RWPE1 (cell line): ENCODE results near the gene CHCHD6.

Source experiments
- CTCF ChIA-PET: fragments of 350-600 bp; sonication (Branson Sonifier 250); formaldehyde crosslinking; extraction: SDS; loops from one replicate; lab custom pipeline; 2021; lab: Yijun Ruan, JAX
- POLR2A ChIA-PET: fragments of 400-600 bp; formaldehyde crosslinking; extraction: SDS; loops from one replicate; lab custom pipeline; 2020; ENCODE audit warnings: antibody characterized with exemption; ENCODE audit not compliant: low non-redundant PET; lab: Yijun Ruan, JAX
- DNase-seq: peaks from one replicate; pipeline ENCODE4 v3.0.0; 2012; ENCODE audit warnings: low spot score
- H3K27ac ChIP-seq: fragments of 450-650 bp; 2 replicates; pipeline ENCODE4 v1.5.1; 2017
- TF ChIP-seq, protein P1 (sequence below): fragments of 450-650 bp; conservative IDR thresholded peaks from 2 replicates; pipeline ENCODE4 v1.5.1; 2017; ENCODE audit warnings: low read depth, mild to moderate bottlenecking

The CHCHD6 gene

DNA sequence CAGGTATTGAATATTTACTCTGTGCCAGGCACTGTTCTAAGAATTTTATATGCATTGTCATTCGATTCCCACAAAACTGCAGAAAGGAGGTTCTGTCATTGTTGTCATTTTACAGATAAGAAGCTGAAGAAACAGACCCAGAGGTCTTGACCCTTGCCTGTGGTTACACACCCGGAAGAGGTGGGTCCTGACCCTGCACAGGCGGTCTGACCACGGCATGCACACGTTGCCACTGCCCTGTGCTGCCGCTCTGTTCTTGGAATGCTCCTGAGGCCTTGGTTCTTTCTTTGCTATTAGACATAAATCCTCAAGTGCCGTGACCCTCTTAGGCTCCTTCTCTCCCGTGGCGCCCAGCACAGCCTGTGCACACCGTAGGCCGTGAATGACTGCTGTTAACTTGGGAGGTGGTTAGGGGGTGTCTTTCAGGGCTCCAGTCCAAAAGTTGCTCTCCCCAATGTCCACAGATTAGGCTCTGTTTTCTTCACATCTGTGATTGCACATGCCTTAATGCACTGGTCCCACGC, 204.8 kb downstream of the CHCHD6 start:
- TF ChIP-seq, protein P1, sequence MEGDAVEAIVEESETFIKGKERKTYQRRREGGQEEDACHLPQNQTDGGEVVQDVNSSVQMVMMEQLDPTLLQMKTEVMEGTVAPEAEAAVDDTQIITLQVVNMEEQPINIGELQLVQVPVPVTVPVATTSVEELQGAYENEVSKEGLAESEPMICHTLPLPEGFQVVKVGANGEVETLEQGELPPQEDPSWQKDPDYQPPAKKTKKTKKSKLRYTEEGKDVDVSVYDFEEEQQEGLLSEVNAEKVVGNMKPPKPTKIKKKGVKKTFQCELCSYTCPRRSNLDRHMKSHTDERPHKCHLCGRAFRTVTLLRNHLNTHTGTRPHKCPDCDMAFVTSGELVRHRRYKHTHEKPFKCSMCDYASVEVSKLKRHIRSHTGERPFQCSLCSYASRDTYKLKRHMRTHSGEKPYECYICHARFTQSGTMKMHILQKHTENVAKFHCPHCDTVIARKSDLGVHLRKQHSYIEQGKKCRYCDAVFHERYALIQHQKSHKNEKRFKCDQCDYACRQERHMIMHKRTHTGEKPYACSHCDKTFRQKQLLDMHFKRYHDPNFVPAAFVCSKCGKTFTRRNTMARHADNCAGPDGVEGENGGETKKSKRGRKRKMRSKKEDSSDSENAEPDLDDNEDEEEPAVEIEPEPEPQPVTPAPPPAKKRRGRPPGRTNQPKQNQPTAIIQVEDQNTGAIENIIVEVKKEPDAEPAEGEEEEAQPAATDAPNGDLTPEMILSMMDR: no peak
- ChIA-PET POLR2A (interaction anchor here (0.5 kb wide), 1 partner anchor 178 kb away, joined by 4 read pairs; no protein-coding TSS in a partner anchor), CTCF (interaction anchor here (1.1 kb wide), 1 partner anchor 53 kb away, joined by 3 read pairs; no protein-coding TSS in a partner anchor)
- no peak for DNase-seq
- H3K27ac ChIP-seq: peak overlapping the region; percentile 46

DNA sequence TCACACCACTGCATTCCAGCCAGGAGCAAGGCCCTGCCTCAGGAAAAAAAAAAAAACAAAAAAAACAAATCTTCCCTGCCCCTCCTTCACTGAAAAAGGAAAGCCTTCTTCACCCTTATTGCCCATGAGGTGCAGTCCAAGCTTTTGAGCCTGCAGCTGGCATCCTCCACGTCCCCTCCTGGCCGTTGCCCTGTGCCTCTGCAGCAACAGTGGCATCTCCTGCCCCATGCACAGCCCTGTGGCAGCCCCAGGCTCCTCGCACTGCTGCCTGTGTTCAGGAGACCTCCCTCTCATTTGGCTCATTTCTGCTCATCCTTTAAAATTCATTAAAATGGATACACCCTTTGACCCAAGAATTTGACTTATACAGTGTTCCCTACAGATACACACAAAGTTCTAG, 206.2 kb downstream of the CHCHD6 start:
- peak overlapping the region; percentile 97 for H3K27ac ChIP-seq
- TF ChIP-seq, protein P1: no peak
- ChIA-PET POLR2A (no interaction called here), CTCF (no interaction called here)
- no peak for DNase-seq

DNA sequence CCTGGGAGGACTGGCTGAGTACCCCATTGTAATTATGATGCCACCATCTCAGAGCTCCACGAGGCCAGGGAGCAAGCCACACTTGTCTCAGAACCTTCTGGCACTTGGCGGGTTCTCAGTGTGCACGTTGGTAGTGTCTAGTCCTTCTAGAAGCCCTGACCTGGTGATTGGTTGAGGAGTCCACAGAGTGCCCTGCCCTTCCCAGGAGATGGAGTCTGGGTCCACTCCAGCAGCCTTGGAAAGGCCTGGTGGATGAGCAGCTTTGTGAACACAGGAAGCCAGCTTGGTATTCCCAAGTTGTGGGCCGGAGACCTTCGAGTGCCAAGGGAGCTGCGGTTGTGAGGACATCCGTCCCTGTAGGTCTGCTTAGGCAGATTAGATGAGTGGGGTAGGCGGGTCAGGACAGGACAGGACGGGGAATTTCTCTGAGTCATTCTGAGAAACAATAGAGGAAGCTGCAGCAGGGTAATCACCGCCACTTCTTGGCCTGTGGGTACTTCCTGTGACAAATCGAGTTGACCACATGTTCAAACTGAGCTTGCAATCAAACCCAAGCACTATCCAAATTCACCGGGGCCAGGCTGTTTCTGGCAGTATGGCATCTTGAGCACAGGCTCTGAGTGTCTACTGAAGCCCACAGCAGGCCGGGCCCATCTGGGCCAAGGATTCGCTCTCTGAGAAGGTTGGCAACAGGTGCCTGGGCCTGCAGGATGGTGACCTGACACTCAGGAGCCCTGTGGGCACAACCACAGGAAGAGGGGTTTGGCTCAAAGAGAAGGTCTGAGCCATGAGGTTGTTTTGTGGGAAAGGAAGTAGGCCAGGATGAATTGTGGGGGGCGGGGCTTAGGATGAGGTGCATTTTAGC, 207.4 kb downstream of the CHCHD6 start:
- peak; percentile 93 for DNase-seq
- TF ChIP-seq, protein P1: no peak
- ChIA-PET POLR2A (interaction anchor here (0.7 to 0.9 kb wide), 4 partner anchors 19 to 436 kb away, joined by 3 to 5 read pairs (median 4); partner anchors contain the start of gene ZXDC), CTCF (interaction anchor here (0.7 to 1.0 kb wide), 4 partner anchors 9 to 167 kb away, joined by 3 to 4 read pairs (median 4); no protein-coding TSS in a partner anchor)
- peak overlapping the region; percentile 97 for H3K27ac ChIP-seq

DNA sequence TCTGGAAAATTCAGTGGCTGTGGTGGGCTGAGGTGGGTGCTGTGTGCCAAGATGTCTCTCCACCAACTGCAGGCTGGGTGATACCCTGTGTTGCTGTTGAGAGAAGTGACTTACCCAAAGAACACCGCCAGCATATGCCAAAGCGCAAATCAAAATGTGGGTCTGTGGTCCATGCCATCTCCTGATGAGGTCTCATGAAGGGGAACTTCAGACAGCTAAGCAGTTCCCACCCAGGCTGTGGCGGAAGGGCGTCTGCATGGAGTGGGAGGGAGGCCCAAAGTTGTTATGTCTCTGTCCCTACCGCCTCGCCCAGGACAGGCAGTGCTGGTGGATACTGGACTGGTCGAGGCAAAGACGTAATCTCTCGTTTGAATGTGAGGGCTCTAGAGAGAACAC, 208.0 kb downstream of the CHCHD6 start:
- TF ChIP-seq, protein P1: no peak
- ChIA-PET CTCF (interaction anchor here (1.0 kb wide), 3 partner anchors 8 to 168 kb away, joined by 3 to 4 read pairs (median 4); no protein-coding TSS in a partner anchor), POLR2A (interaction anchor here (0.7 to 0.9 kb wide), 3 partner anchors 19 to 206 kb away, joined by 3 to 5 read pairs (median 4); no protein-coding TSS in a partner anchor)
- no peak for DNase-seq
- H3K27ac ChIP-seq: peak overlapping the region; percentile 97

DNA sequence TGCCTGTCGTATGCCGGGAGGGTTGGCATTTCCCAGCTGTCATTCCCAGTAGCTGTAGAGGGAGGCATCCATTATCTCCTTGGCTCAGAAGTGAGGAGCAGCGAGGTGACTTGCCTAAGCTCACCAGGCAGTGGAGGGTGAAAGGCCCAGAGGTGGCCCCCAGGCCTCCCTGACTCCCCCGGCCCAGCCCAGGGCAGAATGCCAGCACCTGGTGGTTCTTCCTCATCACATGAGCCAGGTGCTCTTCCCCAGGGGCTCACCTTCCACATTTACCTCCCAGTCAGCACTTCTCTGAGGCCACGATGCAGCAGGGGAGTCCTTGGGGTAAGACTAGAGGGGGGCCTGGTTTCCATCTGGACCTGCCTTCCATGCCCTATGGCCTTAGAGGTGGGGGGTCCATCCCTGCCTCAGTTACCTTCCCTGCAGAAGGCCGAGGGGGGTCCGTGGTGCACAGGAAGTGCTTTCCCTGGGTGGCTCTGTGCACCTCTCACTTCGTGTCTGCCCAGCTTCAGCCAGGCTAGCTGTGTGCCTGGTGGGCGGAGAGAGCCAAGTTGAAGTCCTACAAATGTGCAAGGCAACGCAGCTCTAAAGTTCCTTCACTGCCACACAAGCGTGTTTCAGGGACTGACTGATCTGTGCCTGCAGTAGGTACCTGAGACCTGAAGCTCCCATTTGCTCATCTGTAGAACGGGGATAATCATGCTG, 208.6 kb downstream of the CHCHD6 start:
- TF ChIP-seq, protein P1: no peak
- CTCF ChIA-PET: interaction anchor here (0.6 to 1.0 kb wide), 4 partner anchors 43 to 160 kb away, joined by 3 to 4 read pairs (median 4); no protein-coding TSS in a partner anchor
- no peak for DNase-seq
- H3K27ac ChIP-seq: peak overlapping the region; percentile 97
- POLR2A ChIA-PET: no interaction called here

DNA sequence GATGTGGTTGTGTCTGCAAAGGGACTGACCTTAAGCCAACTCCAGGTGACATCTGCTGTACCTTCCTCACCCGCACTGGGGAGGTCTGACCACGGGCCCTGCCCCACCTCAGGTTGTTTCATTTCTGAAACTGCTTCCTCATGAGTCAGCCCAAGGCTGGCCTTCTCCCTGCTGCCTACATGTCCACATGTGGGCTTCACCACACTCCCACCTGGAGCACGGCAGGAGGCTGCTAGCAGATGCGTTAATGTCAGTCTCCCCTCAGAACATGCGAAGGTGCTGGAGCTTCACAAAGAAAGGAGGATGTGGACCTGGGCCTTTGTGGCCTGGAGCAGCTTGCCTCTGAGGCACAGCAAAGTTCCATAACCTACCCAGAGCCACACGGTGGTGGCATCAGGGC, 209.5 kb downstream of the CHCHD6 start:
- H3K27ac ChIP-seq: peak overlapping the region; percentile 97
- DNase-seq: no peak
- ChIA-PET POLR2A (no interaction called here), CTCF (interaction anchor here (0.6 kb wide), 1 partner anchor 48 kb away, joined by 3 read pairs; no protein-coding TSS in a partner anchor)
- TF ChIP-seq, protein P1: no peak
